Measurements from ENCODE around the gene JAK1.

JAK1 gene

GRCh38 chr1:64913361-64914015, 52.9 kb downstream of the JAK1 start:
- no peaks in the 10 kb centered on the region for H3K27me3 ChIP-seq (ENCODE audit: insufficient read depth, low read length)
- H3K4me1 ChIP-seq (ENCODE audit: insufficient read depth, low read length): peaks cover 12% of the 10 kb centered on the region
- no peaks in the 10 kb centered on the region for H3K36me3 ChIP-seq (ENCODE audit: insufficient read depth, low read depth, low read length)
- no peak overlapping the region for H3K4me3 ChIP-seq (ENCODE audit: low read length)
- no peak overlapping the region for H3K27ac ChIP-seq (ENCODE audit: low read length)
- H3K9ac ChIP-seq (ENCODE audit: low read depth, low read length): no peak overlapping the region
- H3K9me3 ChIP-seq (ENCODE audit: insufficient read depth, low read depth, low read length): no peaks in the 10 kb centered on the region

GRCh38 chr1:64912191-64912590, 54.2 kb downstream of the JAK1 start:
- Histone ChIP-seq H3K4me1 (ENCODE audit: insufficient read depth, low read length) (peaks cover 16% of the 10 kb centered on the region), H3K27ac (ENCODE audit: low read length) (no peak overlapping the region), H3K9ac (ENCODE audit: low read depth, low read length) (no peak overlapping the region)

GRCh38 chr1:64911326-64911725, 55.0 kb downstream of the JAK1 start:
- H3K9me3 ChIP-seq (ENCODE audit: insufficient read depth, low read depth, low read length): no peaks in the 10 kb centered on the region
- no peak overlapping the region for H3K27ac ChIP-seq (ENCODE audit: low read length)
- H3K27me3 ChIP-seq (ENCODE audit: insufficient read depth, low read length): no peaks in the 10 kb centered on the region
- H3K36me3 ChIP-seq (ENCODE audit: insufficient read depth, low read depth, low read length): no peaks in the 10 kb centered on the region
- H3K4me3 ChIP-seq (ENCODE audit: low read length): no peak overlapping the region
- no peak overlapping the region for H3K9ac ChIP-seq (ENCODE audit: low read depth, low read length)
- H3K4me1 ChIP-seq (ENCODE audit: insufficient read depth, low read length): peaks cover 24% of the 10 kb centered on the region

More at GRCh38 chr1:64912191-64912590, 54.2 kb downstream of the JAK1 start:
- H3K9me3 ChIP-seq (ENCODE audit: insufficient read depth, low read depth, low read length): no peaks in the 10 kb centered on the region
- H3K4me3 ChIP-seq (ENCODE audit: low read length): no peak overlapping the region
- no peaks in the 10 kb centered on the region for H3K36me3 ChIP-seq (ENCODE audit: insufficient read depth, low read depth, low read length)
- no peaks in the 10 kb centered on the region for H3K27me3 ChIP-seq (ENCODE audit: insufficient read depth, low read length)

DNA sequence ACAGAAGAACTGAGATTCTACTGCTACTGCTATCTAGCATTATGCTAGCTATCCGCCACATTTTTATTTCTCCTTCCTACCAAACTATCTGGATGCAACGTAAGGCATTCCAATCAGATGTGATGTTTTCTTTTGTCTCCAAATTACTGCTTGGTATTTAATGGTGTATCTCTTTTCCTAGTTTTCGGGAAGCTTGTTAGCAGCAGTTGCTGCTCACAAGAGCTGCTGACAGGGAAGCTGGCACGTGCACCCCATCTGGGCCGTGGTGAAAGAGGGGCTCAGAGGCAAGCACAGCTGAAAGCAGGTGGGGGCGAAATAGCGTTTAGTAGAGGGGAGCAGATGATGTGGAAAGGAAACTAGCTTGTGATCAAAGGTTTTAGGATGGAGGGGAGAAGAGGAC, 57.3 kb downstream of the JAK1 start:
- no peaks in the 10 kb centered on the region for H3K27me3 ChIP-seq (ENCODE audit: insufficient read depth, low read length)
- H3K4me3 ChIP-seq (ENCODE audit: low read length): no peak overlapping the region
- peaks cover 18% of the 10 kb centered on the region for H3K4me1 ChIP-seq (ENCODE audit: insufficient read depth, low read length)
- H3K27ac ChIP-seq (ENCODE audit: low read length): no peak overlapping the region
- no peaks in the 10 kb centered on the region for H3K36me3 ChIP-seq (ENCODE audit: insufficient read depth, low read depth, low read length)
- H3K9me3 ChIP-seq (ENCODE audit: insufficient read depth, low read depth, low read length): no peaks in the 10 kb centered on the region
- no peak overlapping the region for H3K9ac ChIP-seq (ENCODE audit: low read depth, low read length)

GRCh38 chr1:64908575-64908974, 57.8 kb downstream of the JAK1 start:
- peaks cover 18% of the 10 kb centered on the region for H3K4me1 ChIP-seq (ENCODE audit: insufficient read depth, low read length)
- no peaks in the 10 kb centered on the region for H3K27me3 ChIP-seq (ENCODE audit: insufficient read depth, low read length)
- H3K4me3 ChIP-seq (ENCODE audit: low read length): no peak overlapping the region
- H3K27ac ChIP-seq (ENCODE audit: low read length): no peak overlapping the region
- H3K9me3 ChIP-seq (ENCODE audit: insufficient read depth, low read depth, low read length): no peaks in the 10 kb centered on the region
- no peak overlapping the region for H3K9ac ChIP-seq (ENCODE audit: low read depth, low read length)
- H3K36me3 ChIP-seq (ENCODE audit: insufficient read depth, low read depth, low read length): no peaks in the 10 kb centered on the region

GRCh38 chr1:64906447-64906846, 59.9 kb downstream of the JAK1 start:
- no peak overlapping the region for H3K9ac ChIP-seq (ENCODE audit: low read depth, low read length)
- no peaks in the 10 kb centered on the region for H3K9me3 ChIP-seq (ENCODE audit: insufficient read depth, low read depth, low read length)
- H3K27ac ChIP-seq (ENCODE audit: low read length): no peak overlapping the region
- H3K36me3 ChIP-seq (ENCODE audit: insufficient read depth, low read depth, low read length): no peaks in the 10 kb centered on the region
- H3K4me1 ChIP-seq (ENCODE audit: insufficient read depth, low read length): peaks cover 18% of the 10 kb centered on the region
- H3K27me3 ChIP-seq (ENCODE audit: insufficient read depth, low read length): no peaks in the 10 kb centered on the region
- H3K4me3 ChIP-seq (ENCODE audit: low read length): no peak overlapping the region

DNA sequence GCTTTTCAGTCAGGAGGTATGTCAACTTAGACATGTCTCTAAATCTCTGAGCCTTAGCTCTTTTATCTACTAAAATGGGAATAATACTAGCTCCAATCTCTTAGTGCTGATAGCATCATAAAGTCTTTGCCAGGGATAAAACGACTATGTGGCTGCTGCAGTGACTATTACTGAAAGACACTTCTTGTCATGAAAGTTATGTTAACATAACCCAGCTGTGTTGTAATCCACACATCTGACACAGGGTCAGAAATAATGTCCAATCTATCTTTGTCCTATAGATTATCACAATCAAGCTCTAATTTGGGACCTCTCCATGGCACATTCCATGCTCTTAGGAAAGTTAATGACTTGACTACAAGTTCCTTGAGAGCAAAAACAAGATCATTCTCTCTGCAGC, 62.8 kb downstream of the JAK1 start:
- H3K36me3 ChIP-seq (ENCODE audit: insufficient read depth, low read depth, low read length): no peaks in the 10 kb centered on the region
- no peaks in the 10 kb centered on the region for H3K9me3 ChIP-seq (ENCODE audit: insufficient read depth, low read depth, low read length)
- peaks cover 27% of the 10 kb centered on the region for H3K4me1 ChIP-seq (ENCODE audit: insufficient read depth, low read length)
- H3K9ac ChIP-seq (ENCODE audit: low read depth, low read length): no peak overlapping the region
- H3K27ac ChIP-seq (ENCODE audit: low read length): no peak overlapping the region
- no peak overlapping the region for H3K4me3 ChIP-seq (ENCODE audit: low read length)
- no peaks in the 10 kb centered on the region for H3K27me3 ChIP-seq (ENCODE audit: insufficient read depth, low read length)

DNA sequence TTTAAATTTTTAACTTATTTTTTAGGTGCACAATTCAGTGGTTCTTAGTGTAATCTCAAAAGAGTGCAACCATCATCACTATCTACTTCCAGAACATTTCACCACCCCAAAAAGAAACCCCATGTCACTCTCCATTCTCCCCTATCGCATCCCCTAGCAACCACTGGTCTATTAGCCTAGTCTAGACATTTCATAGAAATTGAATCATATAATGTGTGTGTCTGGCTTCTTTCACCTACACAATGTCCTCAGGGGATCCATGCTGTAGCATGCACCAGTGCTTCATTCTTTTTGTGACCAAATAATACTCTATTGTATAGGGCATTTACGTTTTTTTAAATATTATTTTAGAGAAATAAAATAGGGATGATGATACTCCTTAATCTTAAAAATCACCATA, 64.7 kb downstream of the JAK1 start:
- peaks cover 29% of the 10 kb centered on the region for H3K4me1 ChIP-seq (ENCODE audit: insufficient read depth, low read length)

GRCh38 chr1:64900916-64901315, 65.4 kb downstream of the JAK1 start:
- Histone ChIP-seq H3K4me3 (ENCODE audit: low read length) (no peak overlapping the region), H3K9ac (ENCODE audit: low read depth, low read length) (no peak overlapping the region), H3K27me3 (ENCODE audit: insufficient read depth, low read length) (no peaks in the 10 kb centered on the region), H3K27ac (ENCODE audit: low read length) (no peak overlapping the region), H3K9me3 (ENCODE audit: insufficient read depth, low read depth, low read length) (no peaks in the 10 kb centered on the region), H3K4me1 (ENCODE audit: insufficient read depth, low read length) (peaks cover 32% of the 10 kb centered on the region), H3K36me3 (ENCODE audit: insufficient read depth, low read depth, low read length) (no peaks in the 10 kb centered on the region)

More for the DNA sequence above, 64.7 kb downstream of the JAK1 start:
- H3K27ac ChIP-seq (ENCODE audit: low read length): no peak overlapping the region
- H3K9ac ChIP-seq (ENCODE audit: low read depth, low read length): no peak overlapping the region
- no peak overlapping the region for H3K4me3 ChIP-seq (ENCODE audit: low read length)
- H3K27me3 ChIP-seq (ENCODE audit: insufficient read depth, low read length): no peaks in the 10 kb centered on the region
- no peaks in the 10 kb centered on the region for H3K9me3 ChIP-seq (ENCODE audit: insufficient read depth, low read depth, low read length)
- no peaks in the 10 kb centered on the region for H3K36me3 ChIP-seq (ENCODE audit: insufficient read depth, low read depth, low read length)

GRCh38 chr1:64898107-64898861, 68.1 kb downstream of the JAK1 start:
- H3K9me3 ChIP-seq (ENCODE audit: insufficient read depth, low read depth, low read length): no peaks in the 10 kb centered on the region
- H3K9ac ChIP-seq (ENCODE audit: low read depth, low read length): no peak overlapping the region
- no peaks in the 10 kb centered on the region for H3K27me3 ChIP-seq (ENCODE audit: insufficient read depth, low read length)
- H3K4me3 ChIP-seq (ENCODE audit: low read length): peak overlapping the region; percentile 15; the same call in 1 of the 2 replicates
- H3K36me3 ChIP-seq (ENCODE audit: insufficient read depth, low read depth, low read length): no peaks in the 10 kb centered on the region
- peaks cover 35% of the 10 kb centered on the region for H3K4me1 ChIP-seq (ENCODE audit: insufficient read depth, low read length)
- no peak overlapping the region for H3K27ac ChIP-seq (ENCODE audit: low read length)

- Histone ChIP-seq H3K36me3 (ENCODE audit: insufficient read depth, low read depth, low read length) (no peaks in the 10 kb centered on the region), H3K4me1 (ENCODE audit: insufficient read depth, low read length) (peaks cover 38% of the 10 kb centered on the region), H3K27me3 (ENCODE audit: insufficient read depth, low read length) (no peaks in the 10 kb centered on the region), H3K27ac (ENCODE audit: low read length) (no peak overlapping the region), H3K9ac (ENCODE audit: low read depth, low read length) (no peak overlapping the region), H3K9me3 (ENCODE audit: insufficient read depth, low read depth, low read length) (no peaks in the 10 kb centered on the region), H3K4me3 (ENCODE audit: low read length) (no peak overlapping the region)
Measured at GRCh38 chr1:64896551-64896950, 69.8 kb downstream of the JAK1 start.

GRCh38 chr1:64895500-64895899, 70.8 kb downstream of the JAK1 start:
- Histone ChIP-seq H3K36me3 (ENCODE audit: insufficient read depth, low read depth, low read length) (no peaks in the 10 kb centered on the region), H3K27ac (ENCODE audit: low read length) (no peak overlapping the region), H3K9me3 (ENCODE audit: insufficient read depth, low read depth, low read length) (no peaks in the 10 kb centered on the region), H3K9ac (ENCODE audit: low read depth, low read length) (no peak overlapping the region), H3K4me1 (ENCODE audit: insufficient read depth, low read length) (peaks cover 39% of the 10 kb centered on the region), H3K4me3 (ENCODE audit: low read length) (no peak overlapping the region), H3K27me3 (ENCODE audit: insufficient read depth, low read length) (no peaks in the 10 kb centered on the region)

Measured in iPS-20b (cell line).